ENCODE measurements around the gene GAB2. TPM values are rescaled to one million over a fixed set of nuclear protein-coding genes. Genes with fewer than 3 reads are reported as not detected.
A peak's percentile ranks its signal among the peaks of the same experiment; 100 is the strongest.
"Not testable (repeated sequence)": the region's sequence is repeated elsewhere in the genome, so short reads cannot be mapped to it uniquely, and the experiment has no call there.

Gene GAB2
- total RNA-seq, 2 experiments from 2014 or later, result 1.2 to 1.3 TPM

GRCh38 chr11:78224506-78224905, 193.1 kb downstream of the GAB2 start:
- Histone ChIP-seq H3K36me3 (ENCODE audit: insufficient read depth, low read length) (no peaks in the 10 kb centered on the region), H3K9me3 (ENCODE audit: low read length) (no peaks in the 10 kb centered on the region), H3K4me3 (ENCODE audit: low read depth, low read length, poor library complexity, severe bottlenecking) (no peak overlapping the region), H3K4me2 (ENCODE audit: low read length) (peak overlapping the region; percentile 61), H4K20me1 (ENCODE audit: insufficient read depth, low read length) (no peaks in the 10 kb centered on the region), H3K9me2 (ENCODE audit: insufficient read depth, low read length) (no peaks in the 10 kb centered on the region), H3K79me2 (ENCODE audit: insufficient read depth, low read depth, low read length) (no peaks in the 10 kb centered on the region), H3K4me1 (ENCODE audit: insufficient read depth, low read length, poor library complexity, severe bottlenecking) (peaks cover 52% of the 10 kb centered on the region), H3K27ac (ENCODE audit: low read depth, low read length, poor library complexity, severe bottlenecking) (peak overlapping the region; percentile 54), H2AFZ (ENCODE audit: low read length) (peak overlapping the region; percentile 77; the same call in 1 of the 2 replicates)
- intact Hi-C loops (cut with micrococcal nuclease; ENCODE audit: unreplicated experiment), result no loop called here
- POLR2A ChIA-PET, result no interaction called here
- CTCF ChIA-PET (ENCODE audit: unreplicated experiment), result no interaction called here
- no peak for DNase-seq (ENCODE audit: low spot score)
- no TSS peak for BruUV-seq (replicated peaks)
- no peak for TF ChIP-seq EZH2phosphoT487 (IDR thresholded peaks at IDR 0.05; ENCODE audit: borderline replicate concordance, low read depth, low read length)
- no peak for TF ChIP-seq CTCF (conservative IDR thresholded peaks at IDR 0.05; ENCODE audit: low read length)

GRCh38 chr11:78223320-78223954, 194.2 kb downstream of the GAB2 start:
- POLR2A ChIA-PET, result no interaction called here
- H3K4me2 ChIP-seq (ENCODE audit: low read length), result peak overlapping the region; percentile 61
- peak overlapping the region; percentile 77 for H2AFZ ChIP-seq (ENCODE audit: low read length)
- TF ChIP-seq EZH2phosphoT487 (IDR thresholded peaks at IDR 0.05; ENCODE audit: borderline replicate concordance, low read depth, low read length) (no peak), CTCF (conservative IDR thresholded peaks at IDR 0.05; ENCODE audit: low read length) (no peak)
- no peaks in the 10 kb centered on the region for H3K36me3 ChIP-seq (ENCODE audit: insufficient read depth, low read length)
- DNase-seq (ENCODE audit: low spot score), result peak; percentile 71
- H3K4me3 ChIP-seq (ENCODE audit: low read depth, low read length, poor library complexity, severe bottlenecking), result peak overlapping the region; percentile 10
- H4K20me1 ChIP-seq (ENCODE audit: insufficient read depth, low read length), result no peaks in the 10 kb centered on the region
- CTCF ChIA-PET (ENCODE audit: unreplicated experiment), result no interaction called here
- H3K4me1 ChIP-seq (ENCODE audit: insufficient read depth, low read length, poor library complexity, severe bottlenecking), result peaks cover 47% of the 10 kb centered on the region
- intact Hi-C loops (cut with micrococcal nuclease; ENCODE audit: unreplicated experiment), result loop anchor here (2.0 kb wide), 1 partner anchor 35 kb away; the partner anchor contains the start of genes KCTD21 and USP35
- H3K27ac ChIP-seq (ENCODE audit: low read depth, low read length, poor library complexity, severe bottlenecking), result peak overlapping the region; percentile 54
- BruUV-seq (replicated peaks), result no TSS peak
- H3K9me3 ChIP-seq (ENCODE audit: low read length), result no peaks in the 10 kb centered on the region
- H3K9me2 ChIP-seq (ENCODE audit: insufficient read depth, low read length), result no peaks in the 10 kb centered on the region
- H3K79me2 ChIP-seq (ENCODE audit: insufficient read depth, low read depth, low read length), result no peaks in the 10 kb centered on the region

- H3K4me3 ChIP-seq (ENCODE audit: low read depth, low read length, poor library complexity, severe bottlenecking); DNase-seq (ENCODE audit: low spot score); H4K20me1 ChIP-seq (ENCODE audit: insufficient read depth, low read length); H2AFZ ChIP-seq (ENCODE audit: low read length); BruUV-seq (replicated peaks); CTCF ChIA-PET (ENCODE audit: unreplicated experiment); POLR2A ChIA-PET; H3K79me2 ChIP-seq (ENCODE audit: insufficient read depth, low read depth, low read length); H3K36me3 ChIP-seq (ENCODE audit: insufficient read depth, low read length); H3K9me2 ChIP-seq (ENCODE audit: insufficient read depth, low read length); H3K9me3 ChIP-seq (ENCODE audit: low read length): not testable (repeated sequence)
- Histone ChIP-seq H3K4me1 (ENCODE audit: insufficient read depth, low read length, poor library complexity, severe bottlenecking) (peaks cover 40% of the 10 kb centered on the region), H3K27ac (ENCODE audit: low read depth, low read length, poor library complexity, severe bottlenecking) (peak overlapping the region; percentile 54), H3K4me2 (ENCODE audit: low read length) (peak overlapping the region; percentile 61)
- intact Hi-C loops (cut with micrococcal nuclease; ENCODE audit: unreplicated experiment), result loop anchor here (2.0 kb wide), 1 partner anchor 34 kb away; the partner anchor contains the start of genes KCTD21 and USP35
Observed at GRCh38 chr11:78222726-78223125, 194.9 kb downstream of the GAB2 start.
